Measurements from ENCODE around the gene GNB1. TPM values are rescaled to one million over a fixed set of nuclear protein-coding genes. Genes with fewer than 3 reads are reported as not detected.

Gene GNB1
- total RNA-seq, 1 experiment from 2014 or later: 611 TPM

DNA sequence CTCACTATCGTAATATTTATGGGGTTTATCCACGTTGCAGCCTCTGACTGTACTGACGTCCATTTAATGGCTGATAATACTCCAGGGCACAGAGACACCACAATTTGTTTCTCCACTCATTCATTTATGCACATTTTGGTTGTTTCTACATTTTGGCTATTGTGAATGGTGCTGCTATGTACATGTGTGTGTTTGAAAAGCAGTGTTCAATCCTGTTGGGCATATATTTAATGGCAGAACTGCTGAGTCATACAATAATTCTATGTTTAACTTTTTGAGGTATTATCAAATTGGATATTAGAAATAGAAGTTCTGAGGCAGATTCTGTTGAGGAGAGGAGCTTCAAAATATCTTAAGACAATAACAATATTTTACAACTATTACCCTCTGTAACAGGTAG lies 73.7 kb downstream of the GNB1 start:
- no peaks in the 10 kb centered on the region for H3K9me3 ChIP-seq (ENCODE audit: low read depth, low read length, poor library complexity, severe bottlenecking)
- no peaks in the 10 kb centered on the region for H3K27me3 ChIP-seq (replicated peaks; ENCODE audit: insufficient read depth, low read depth, low read length, poor library complexity)
- TF ChIP-seq, protein P1, sequence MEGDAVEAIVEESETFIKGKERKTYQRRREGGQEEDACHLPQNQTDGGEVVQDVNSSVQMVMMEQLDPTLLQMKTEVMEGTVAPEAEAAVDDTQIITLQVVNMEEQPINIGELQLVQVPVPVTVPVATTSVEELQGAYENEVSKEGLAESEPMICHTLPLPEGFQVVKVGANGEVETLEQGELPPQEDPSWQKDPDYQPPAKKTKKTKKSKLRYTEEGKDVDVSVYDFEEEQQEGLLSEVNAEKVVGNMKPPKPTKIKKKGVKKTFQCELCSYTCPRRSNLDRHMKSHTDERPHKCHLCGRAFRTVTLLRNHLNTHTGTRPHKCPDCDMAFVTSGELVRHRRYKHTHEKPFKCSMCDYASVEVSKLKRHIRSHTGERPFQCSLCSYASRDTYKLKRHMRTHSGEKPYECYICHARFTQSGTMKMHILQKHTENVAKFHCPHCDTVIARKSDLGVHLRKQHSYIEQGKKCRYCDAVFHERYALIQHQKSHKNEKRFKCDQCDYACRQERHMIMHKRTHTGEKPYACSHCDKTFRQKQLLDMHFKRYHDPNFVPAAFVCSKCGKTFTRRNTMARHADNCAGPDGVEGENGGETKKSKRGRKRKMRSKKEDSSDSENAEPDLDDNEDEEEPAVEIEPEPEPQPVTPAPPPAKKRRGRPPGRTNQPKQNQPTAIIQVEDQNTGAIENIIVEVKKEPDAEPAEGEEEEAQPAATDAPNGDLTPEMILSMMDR (conservative IDR thresholded peaks at IDR 0.05; ENCODE audit: low read depth, low read length): no peak
- TF ChIP-seq EZH2 (IDR thresholded peaks at IDR 0.05; ENCODE audit: borderline replicate concordance, low read depth, low read length, poor library complexity, severe bottlenecking): no peak
- BruUV-seq (replicated peaks): no TSS peak
- peaks cover 64% of the 10 kb centered on the region for H3K36me3 ChIP-seq (ENCODE audit: insufficient read depth, low read length, poor library complexity, severe bottlenecking)
- POLR2A ChIA-PET (ENCODE audit: low non-redundant PET): interaction anchor here (0.8 kb wide), 1 partner anchor 79 kb away, joined by 5 read pairs; no protein-coding TSS in a partner anchor
- CTCF ChIA-PET: no interaction called here
- no peak overlapping the region for H3K4me3 ChIP-seq (ENCODE audit: low read depth, low read length, poor library complexity, severe bottlenecking)
- peak overlapping the region; percentile 14 for H3K27ac ChIP-seq (ENCODE audit: low read depth, low read length, poor library complexity, severe bottlenecking)
- intact Hi-C loops (cut with micrococcal nuclease; ENCODE audit: unreplicated experiment): no loop called here
- H3K4me1 ChIP-seq (ENCODE audit: insufficient read depth, low read length, poor library complexity, severe bottlenecking): no peaks in the 10 kb centered on the region
- DNase-seq (ENCODE audit: low spot score): no peak

DNA sequence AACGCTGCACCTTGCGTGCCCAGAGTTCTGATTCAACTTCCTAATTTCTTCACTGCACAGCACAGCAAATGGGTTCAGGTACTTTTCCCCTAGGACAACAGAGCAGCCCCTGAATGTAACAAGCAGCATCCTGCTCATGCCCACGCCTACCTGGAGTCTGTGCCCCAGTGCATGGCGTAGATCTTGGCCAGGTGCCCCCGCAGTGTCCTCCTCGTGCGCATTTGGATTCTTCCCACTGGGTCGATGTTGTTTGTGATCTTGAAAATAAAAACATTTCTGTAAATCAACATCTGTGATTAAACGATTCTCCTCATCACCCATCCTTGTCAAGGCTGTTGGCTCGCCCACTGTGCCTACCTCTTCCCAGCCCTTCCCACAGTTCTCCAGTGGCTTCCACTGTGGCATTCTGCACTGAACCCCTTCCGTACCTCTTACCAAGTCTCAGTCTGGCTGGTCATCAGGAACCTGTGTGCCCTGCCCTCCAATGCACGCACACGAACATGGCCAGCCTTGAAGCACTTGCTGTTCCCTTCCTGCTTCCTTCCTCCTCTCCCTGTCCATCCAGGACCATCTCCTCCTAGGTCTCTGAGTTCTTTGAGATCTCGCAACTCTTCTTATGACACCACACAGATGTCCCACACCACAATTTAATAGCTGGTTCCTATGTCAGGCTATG lies 75.1 kb downstream of the GNB1 start:
- TF ChIP-seq, protein P1 (conservative IDR thresholded peaks at IDR 0.05; ENCODE audit: low read depth, low read length): no peak
- TF ChIP-seq EZH2 (IDR thresholded peaks at IDR 0.05; ENCODE audit: borderline replicate concordance, low read depth, low read length, poor library complexity, severe bottlenecking): no peak
- H3K27ac ChIP-seq (ENCODE audit: low read depth, low read length, poor library complexity, severe bottlenecking): no peak overlapping the region
- no peaks in the 10 kb centered on the region for H3K27me3 ChIP-seq (replicated peaks; ENCODE audit: insufficient read depth, low read depth, low read length, poor library complexity)
- intact Hi-C loops (cut with micrococcal nuclease; ENCODE audit: unreplicated experiment): no loop called here
- CTCF ChIA-PET: no interaction called here
- BruUV-seq (replicated peaks): no TSS peak
- peaks cover 57% of the 10 kb centered on the region for H3K36me3 ChIP-seq (ENCODE audit: insufficient read depth, low read length, poor library complexity, severe bottlenecking)
- no peak for DNase-seq (ENCODE audit: low spot score)
- no peak overlapping the region for H3K4me3 ChIP-seq (ENCODE audit: low read depth, low read length, poor library complexity, severe bottlenecking)
- H3K9me3 ChIP-seq (ENCODE audit: low read depth, low read length, poor library complexity, severe bottlenecking): no peaks in the 10 kb centered on the region
- H3K4me1 ChIP-seq (ENCODE audit: insufficient read depth, low read length, poor library complexity, severe bottlenecking): no peaks in the 10 kb centered on the region
- POLR2A ChIA-PET (ENCODE audit: low non-redundant PET): no interaction called here

DNA sequence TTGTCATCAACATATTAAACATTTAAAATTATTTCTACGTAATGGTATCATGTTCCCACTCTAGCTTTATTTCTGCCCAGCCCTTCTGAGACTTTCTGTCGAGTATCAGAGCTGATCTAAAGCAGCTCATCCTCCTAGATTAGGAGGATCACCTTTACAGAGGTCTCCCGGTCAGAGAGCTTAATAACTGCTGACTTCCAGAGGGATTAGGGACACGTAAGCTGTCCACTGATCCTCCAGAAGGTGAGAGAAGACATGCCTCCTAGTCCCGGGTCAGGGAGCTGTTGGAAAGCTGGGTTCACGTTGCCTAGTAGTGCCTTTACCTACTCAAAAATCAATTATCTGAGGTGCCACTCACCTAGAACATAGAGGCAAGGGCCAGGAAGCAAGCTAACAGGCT lies 81.4 kb downstream of the GNB1 start:
- no TSS peak for BruUV-seq (replicated peaks)
- Histone ChIP-seq H3K9me3 (ENCODE audit: low read depth, low read length, poor library complexity, severe bottlenecking) (no peaks in the 10 kb centered on the region), H3K27ac (ENCODE audit: low read depth, low read length, poor library complexity, severe bottlenecking) (no peak overlapping the region), H3K4me3 (ENCODE audit: low read depth, low read length, poor library complexity, severe bottlenecking) (no peak overlapping the region), H3K36me3 (ENCODE audit: insufficient read depth, low read length, poor library complexity, severe bottlenecking) (peaks cover 54% of the 10 kb centered on the region), H3K4me1 (ENCODE audit: insufficient read depth, low read length, poor library complexity, severe bottlenecking) (no peaks in the 10 kb centered on the region), H3K27me3 (replicated peaks; ENCODE audit: insufficient read depth, low read depth, low read length, poor library complexity) (no peaks in the 10 kb centered on the region)
- intact Hi-C loops (cut with micrococcal nuclease; ENCODE audit: unreplicated experiment): no loop called here
- no peak for DNase-seq (ENCODE audit: low spot score)
- TF ChIP-seq EZH2 (IDR thresholded peaks at IDR 0.05; ENCODE audit: borderline replicate concordance, low read depth, low read length, poor library complexity, severe bottlenecking): no peak
- TF ChIP-seq, protein P1 (conservative IDR thresholded peaks at IDR 0.05; ENCODE audit: low read depth, low read length): no peak
- ChIA-PET POLR2A (ENCODE audit: low non-redundant PET) (interaction anchor here (0.6 kb wide), 1 partner anchor 394 kb away, joined by 4 read pairs; no protein-coding TSS in a partner anchor), CTCF (no interaction called here)
